A549 (cell line): Measurements from ENCODE around the gene FARP2. TPM values are rescaled to one million over a fixed set of nuclear protein-coding genes. Genes with fewer than 3 reads are reported as not detected.
A peak's percentile ranks its signal among the peaks of the same experiment; 100 is the strongest.

Experiments used
- ATAC-seq, 2 experiments: fragments of 200-7000 bp in 1 of 2; fragments of >200 bp in 1 of 2; cut with Nextera tagmentation in 1 of 2; cut with Tn5 transposase in 1 of 2; 3 replicates each; pipeline versions ENCODE4 v1.8.0 to v1.9.1; 2018 to 2020; ENCODE audit warnings: mild to moderate bottlenecking in 1 of 2, moderate library complexity in 1 of 2
- CTCF ChIA-PET: fragments of 300-600 bp; sonication (Branson Sonifier 250); formaldehyde crosslinking; extraction: SDS; loops from one replicate; lab custom pipeline; 2021; ENCODE audit warnings: antibody characterized with exemption, inconsistent platforms; lab: Yijun Ruan, JAX
- POLR2A ChIA-PET: fragments of 350-600 bp; formaldehyde crosslinking; extraction: SDS; loops from one replicate; lab custom pipeline; 2021; ENCODE audit warnings: antibody characterized with exemption, inconsistent platforms; lab: Yijun Ruan, JAX
- DNase-seq, 2 experiments: peaks; one replicate each; pipeline versions ENCODE4 v3.0.0 to v3.0.0-alpha.2; 2011 to 2016; ENCODE audit warnings: low read depth in 1 of 2, low spot score in 1 of 2
- FAIRE-seq: peaks from 2 replicates; lab custom pipeline; 2011; peaks lifted over from hg19 to GRCh38; lab: Jason Lieb, UNC
- H3K27ac ChIP-seq, 2 experiments: fragments of >200 bp; sonication (Bioruptor Twin); formaldehyde crosslinking; 3 replicates each; pipeline ENCODE4 v1.5.1; 2016 to 2017
- H3K4me1 ChIP-seq: fragments of >200 bp; sonication (Bioruptor Twin); formaldehyde crosslinking; 3 replicates; pipeline ENCODE4 v1.6.1; 2016
- H3K4me2 ChIP-seq: fragments of >200 bp; sonication (Bioruptor Twin); formaldehyde crosslinking; 3 replicates; pipeline ENCODE4 v1.6.1; 2016
- H3K4me3 ChIP-seq: fragments of >200 bp; sonication (Bioruptor Twin); formaldehyde crosslinking; 3 replicates; pipeline ENCODE4 v1.5.1; 2016
- H3K9me3 ChIP-seq: fragments of >200 bp; sonication (Bioruptor Twin); formaldehyde crosslinking; 3 replicates; pipeline ENCODE4 v1.6.1; 2016
- BHLHE40 ChIP-seq: IDR thresholded peaks from 2 replicates; pipeline ENCODE4 v1.6.1; 2012; ENCODE audit warnings: low read depth, low read length, inconsistent platforms
- CBX2 ChIP-seq: fragments of 200-600 bp; sonication (generic); IDR thresholded peaks from 2 replicates; pipeline ENCODE4 v1.6.1; 2016; ENCODE audit warnings: low read depth, mild to moderate bottlenecking, borderline replicate concordance
- CHD2 ChIP-seq: fragments of 150-350 bp; IDR thresholded peaks from 2 replicates; pipeline ENCODE4 v1.6.1; 2014; ENCODE audit warnings: low read length; ENCODE audit not compliant: partially characterized antibody
- CHD4 ChIP-seq: fragments of 200-600 bp; sonication (generic); IDR thresholded peaks from 2 replicates; pipeline ENCODE4 v1.6.1; 2016; ENCODE audit warnings: antibody characterized with exemption, mild to moderate bottlenecking, borderline replicate concordance
- EHMT2 ChIP-seq: fragments of 200-600 bp; sonication (generic); IDR thresholded peaks from 2 replicates; pipeline ENCODE4 v1.6.1; 2016; ENCODE audit warnings: antibody characterized with exemption, low read depth, mild to moderate bottlenecking, moderate library complexity
- EP300 ChIP-seq, 2 experiments: fragments of >200 bp; sonication (Bioruptor Twin); formaldehyde crosslinking; IDR thresholded peaks; 2 replicates in 1 of 2; 3 replicates in 1 of 2; pipeline ENCODE4 v1.6.1; 2016 to 2017
- ESRRA ChIP-seq: fragments of 150-350 bp; IDR thresholded peaks from 2 replicates; pipeline ENCODE4 v1.6.1; 2014; ENCODE audit warnings: mild to moderate bottlenecking, low read length, borderline replicate concordance
- FOSL2 ChIP-seq, 2 experiments: fragments of 450-650 bp in 1 of 2; fragments of >200 bp in 1 of 2; sonication (Bioruptor Twin) in 1 of 2; formaldehyde crosslinking; IDR thresholded peaks; 2 replicates each; pipeline versions ENCODE4 v1.5.0 to v1.6.1; 2016 to 2020; ENCODE audit warnings: mild to moderate bottlenecking in 1 of 2, moderate library complexity in 1 of 2
- GATA3 ChIP-seq: IDR thresholded peaks from 2 replicates; pipeline ENCODE4 v1.6.1; 2012; ENCODE audit warnings: borderline replicate concordance
- HDAC2 ChIP-seq: fragments of 200-600 bp; sonication (generic); IDR thresholded peaks from 2 replicates; pipeline ENCODE4 v1.6.1; 2016
- HOXA7 ChIP-seq: fragments of 250-450 bp; sonication (Bioruptor Pico); IDR thresholded peaks from 2 replicates; pipeline ENCODE4 v1.5.0; 2020; ENCODE audit warnings: mild to moderate bottlenecking, moderate library complexity
- HOXB13 ChIP-seq: fragments of 250-450 bp; sonication (Bioruptor Pico); IDR thresholded peaks from 2 replicates; pipeline ENCODE4 v1.5.0; 2020; ENCODE audit warnings: low read depth, mild to moderate bottlenecking, moderate library complexity
- KDM1A ChIP-seq: fragments of 200-600 bp; sonication (generic); IDR thresholded peaks from 2 replicates; pipeline ENCODE4 v1.6.1; 2016; ENCODE audit warnings: low read depth, mild to moderate bottlenecking
- MAFK ChIP-seq: fragments of 450-650 bp; IDR thresholded peaks from 2 replicates; pipeline ENCODE4 v1.6.1; 2014; ENCODE audit not compliant: partially characterized antibody
- NFE2L2 ChIP-seq: fragments of 150-350 bp; conservative IDR thresholded peaks from 2 replicates; pipeline ENCODE4 v1.6.1; 2014; ENCODE audit warnings: low read length
- RCOR1 ChIP-seq: fragments of 150-350 bp; IDR thresholded peaks from 2 replicates; pipeline ENCODE4 v1.6.1; 2014; ENCODE audit warnings: antibody characterized with exemption, low read length, low read depth
- RNF2 ChIP-seq: fragments of 200-600 bp; sonication (generic); IDR thresholded peaks from 2 replicates; pipeline ENCODE4 v1.6.1; 2016; ENCODE audit warnings: low read depth, mild to moderate bottlenecking, antibody characterized with exemption, moderate library complexity, borderline replicate concordance
- ZNF302 ChIP-seq: fragments of 250-450 bp; sonication (Bioruptor Pico); IDR thresholded peaks from 2 replicates; pipeline ENCODE4 v1.9.0; 2021; ENCODE audit warnings: inconsistent platforms, mild to moderate bottlenecking, moderate library complexity
- WGBS: methylation state at CpG from one replicate; pipeline ENCODE4 v1.1.6; 2017; ENCODE audit errors: missing lambda C conversion rate; 5-methylcytosine and 5-hydroxymethylcytosine counted together
- polyA plus RNA-seq, 4 experiments: library from polyadenylated mRNA; depleted of rRNA in 3 of 4; stranded (reverse); fragments of >200 nt; fragmentation: RNase III in 1 of 4; extraction: RNeasy Plus Mini Kit Qiagen cat#74134 plus additional on column Dnase treatment in 1 of 4; gene quantifications; 2 replicates in 3 of 4; 3 replicates in 1 of 4; pipeline ENCODE4 v1.2.3, GENCODE V29; 2011 to 2017
- TF ChIP-seq, protein P1 (sequence below): fragments of 250-450 bp; sonication (Bioruptor Pico); IDR thresholded peaks from 2 replicates; pipeline ENCODE4 v1.5.0; 2021; ENCODE audit warnings: mild to moderate bottlenecking, moderate library complexity, borderline replicate concordance
- TF ChIP-seq, protein P2 (sequence below): fragments of >200 bp; sonication (Bioruptor Twin); formaldehyde crosslinking; IDR thresholded peaks from 2 replicates; pipeline ENCODE4 v1.6.1; 2016
- TF ChIP-seq, protein P3 (sequence below): fragments of >200 bp; sonication (Bioruptor Twin); formaldehyde crosslinking; IDR thresholded peaks from 3 replicates; pipeline ENCODE4 v1.5.1; 2016
- TF ChIP-seq, protein P4 (sequence below): fragments of 250-450 bp; sonication (Bioruptor Pico); IDR thresholded peaks from 2 replicates; pipeline ENCODE4 v1.5.0; 2020; ENCODE audit warnings: low read depth, mild to moderate bottlenecking, moderate library complexity
- TF ChIP-seq, protein P5 (sequence below): fragments of 450-650 bp; IDR thresholded peaks from 2 replicates; pipeline ENCODE4 v1.6.1; 2014; ENCODE audit warnings: antibody characterized with exemption
- TF ChIP-seq, protein P6 (sequence below): fragments of 200-600 bp; sonication (generic); IDR thresholded peaks from 2 replicates; pipeline ENCODE4 v1.6.1; 2016; ENCODE audit warnings: antibody characterized with exemption, mild to moderate bottlenecking, moderate library complexity

Gene FARP2
- polyA plus RNA-seq, 2 of the 4 experiments (the other 2 are of a cell fraction) = 17.0 to 29.1 TPM

DNA sequence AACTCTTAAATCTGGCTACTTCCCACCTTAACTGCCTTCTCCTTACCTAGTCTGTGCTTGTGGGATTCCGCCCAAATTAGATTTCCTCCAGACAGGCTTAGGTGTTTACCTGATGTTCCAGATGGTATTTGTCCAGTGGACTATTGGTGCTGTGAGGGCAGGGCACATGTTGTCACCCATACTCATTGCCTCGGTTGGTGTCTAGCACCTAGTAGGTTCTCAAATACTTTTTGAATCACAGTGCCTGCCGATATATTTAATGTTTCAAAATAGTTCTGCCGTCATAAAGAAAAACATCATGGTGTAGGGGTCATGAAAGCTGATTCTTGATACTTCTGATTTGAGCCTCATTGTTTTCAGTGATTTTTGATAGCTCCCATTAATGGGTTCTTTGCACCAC, 39.3 kb upstream of the FARP2 start:
- Histone ChIP-seq H3K4me2 (peak overlapping the region; percentile 97), H3K4me1 (peaks cover 68% of the 10 kb centered on the region), H3K9me3 (no peaks in the 10 kb centered on the region), H3K27ac (peak overlapping the region; percentile 99 to 100), H3K4me3 (peak overlapping the region; percentile 76)
- ChIA-PET POLR2A (interaction anchor here (0.6 to 1.9 kb wide), 3 partner anchors 8 to 39 kb away, joined by 3 to 5 read pairs (median 4); partner anchors contain the start of gene FARP2), CTCF (interaction anchor here (0.7 to 0.8 kb wide), 2 partner anchors 17 to 33 kb away, joined by 4 read pairs; no protein-coding TSS in a partner anchor)
- FAIRE-seq = no peak
- 5% methylated on average over 4 of the region's 4 CpGs for WGBS
- TF ChIP-seq, protein P1, sequence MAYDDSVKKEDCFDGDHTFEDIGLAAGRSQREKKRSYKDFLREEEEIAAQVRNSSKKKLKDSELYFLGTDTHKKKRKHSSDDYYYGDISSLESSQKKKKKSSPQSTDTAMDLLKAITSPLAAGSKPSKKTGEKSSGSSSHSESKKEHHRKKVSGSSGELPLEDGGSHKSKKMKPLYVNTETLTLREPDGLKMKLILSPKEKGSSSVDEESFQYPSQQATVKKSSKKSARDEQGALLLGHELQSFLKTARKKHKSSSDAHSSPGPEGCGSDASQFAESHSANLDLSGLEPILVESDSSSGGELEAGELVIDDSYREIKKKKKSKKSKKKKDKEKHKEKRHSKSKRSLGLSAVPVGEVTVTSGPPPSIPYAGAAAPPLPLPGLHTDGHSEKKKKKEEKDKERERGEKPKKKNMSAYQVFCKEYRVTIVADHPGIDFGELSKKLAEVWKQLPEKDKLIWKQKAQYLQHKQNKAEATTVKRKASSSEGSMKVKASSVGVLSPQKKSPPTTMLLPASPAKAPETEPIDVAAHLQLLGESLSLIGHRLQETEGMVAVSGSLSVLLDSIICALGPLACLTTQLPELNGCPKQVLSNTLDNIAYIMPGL (CRISPR knock-in tag) = no peak
- TF ChIP-seq, protein P2, sequence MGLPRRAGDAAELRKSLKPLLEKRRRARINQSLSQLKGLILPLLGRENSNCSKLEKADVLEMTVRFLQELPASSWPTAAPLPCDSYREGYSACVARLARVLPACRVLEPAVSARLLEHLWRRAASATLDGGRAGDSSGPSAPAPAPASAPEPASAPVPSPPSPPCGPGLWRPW = no peak
- no peak for TF ChIP-seq EP300 (IDR thresholded peaks at IDR 0.05)
- TF ChIP-seq, protein P3, sequence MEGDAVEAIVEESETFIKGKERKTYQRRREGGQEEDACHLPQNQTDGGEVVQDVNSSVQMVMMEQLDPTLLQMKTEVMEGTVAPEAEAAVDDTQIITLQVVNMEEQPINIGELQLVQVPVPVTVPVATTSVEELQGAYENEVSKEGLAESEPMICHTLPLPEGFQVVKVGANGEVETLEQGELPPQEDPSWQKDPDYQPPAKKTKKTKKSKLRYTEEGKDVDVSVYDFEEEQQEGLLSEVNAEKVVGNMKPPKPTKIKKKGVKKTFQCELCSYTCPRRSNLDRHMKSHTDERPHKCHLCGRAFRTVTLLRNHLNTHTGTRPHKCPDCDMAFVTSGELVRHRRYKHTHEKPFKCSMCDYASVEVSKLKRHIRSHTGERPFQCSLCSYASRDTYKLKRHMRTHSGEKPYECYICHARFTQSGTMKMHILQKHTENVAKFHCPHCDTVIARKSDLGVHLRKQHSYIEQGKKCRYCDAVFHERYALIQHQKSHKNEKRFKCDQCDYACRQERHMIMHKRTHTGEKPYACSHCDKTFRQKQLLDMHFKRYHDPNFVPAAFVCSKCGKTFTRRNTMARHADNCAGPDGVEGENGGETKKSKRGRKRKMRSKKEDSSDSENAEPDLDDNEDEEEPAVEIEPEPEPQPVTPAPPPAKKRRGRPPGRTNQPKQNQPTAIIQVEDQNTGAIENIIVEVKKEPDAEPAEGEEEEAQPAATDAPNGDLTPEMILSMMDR = no peak
- TF ChIP-seq EHMT2 = no peak
- TF ChIP-seq, protein P4, sequence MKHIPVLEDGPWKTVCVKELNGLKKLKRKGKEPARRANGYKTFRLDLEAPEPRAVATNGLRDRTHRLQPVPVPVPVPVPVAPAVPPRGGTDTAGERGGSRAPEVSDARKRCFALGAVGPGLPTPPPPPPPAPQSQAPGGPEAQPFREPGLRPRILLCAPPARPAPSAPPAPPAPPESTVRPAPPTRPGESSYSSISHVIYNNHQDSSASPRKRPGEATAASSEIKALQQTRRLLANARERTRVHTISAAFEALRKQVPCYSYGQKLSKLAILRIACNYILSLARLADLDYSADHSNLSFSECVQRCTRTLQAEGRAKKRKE (CRISPR knock-in tag) = no peak
- TF ChIP-seq, protein P5, sequence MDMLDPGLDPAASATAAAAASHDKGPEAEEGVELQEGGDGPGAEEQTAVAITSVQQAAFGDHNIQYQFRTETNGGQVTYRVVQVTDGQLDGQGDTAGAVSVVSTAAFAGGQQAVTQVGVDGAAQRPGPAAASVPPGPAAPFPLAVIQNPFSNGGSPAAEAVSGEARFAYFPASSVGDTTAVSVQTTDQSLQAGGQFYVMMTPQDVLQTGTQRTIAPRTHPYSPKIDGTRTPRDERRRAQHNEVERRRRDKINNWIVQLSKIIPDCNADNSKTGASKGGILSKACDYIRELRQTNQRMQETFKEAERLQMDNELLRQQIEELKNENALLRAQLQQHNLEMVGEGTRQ = no peak
- no peak for TF ChIP-seq FOSL2 (IDR thresholded peaks at IDR 0.05)
- TF ChIP-seq FOSL2 (CRISPR knock-in tag; IDR thresholded peaks at IDR 0.05) = no peak
- TF ChIP-seq MAFK = no peak
- TF ChIP-seq HDAC2 = no peak
- TF ChIP-seq CHD2 = no peak
- TF ChIP-seq HOXA7 (CRISPR knock-in tag) = no peak
- no peak for DNase-seq
- no peak for ATAC-seq

DNA sequence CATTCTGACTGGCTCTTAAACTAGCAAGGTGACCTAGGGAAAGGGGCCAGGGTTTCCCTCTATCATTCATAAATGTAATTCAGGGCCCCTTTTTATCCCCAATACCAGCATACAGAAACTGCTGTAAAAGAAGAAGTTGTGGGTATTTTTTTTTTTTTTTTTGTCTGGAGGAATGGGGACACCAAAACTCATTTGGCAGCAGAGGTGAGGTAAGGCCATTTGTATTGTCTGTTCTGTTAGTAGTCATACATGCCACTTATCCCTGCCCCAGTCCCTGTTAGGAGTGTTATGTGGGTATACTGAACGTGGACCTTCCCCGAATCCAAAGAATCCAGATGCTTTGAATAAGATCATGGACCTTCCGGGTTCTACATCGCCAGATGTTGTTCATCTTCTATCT, 38.7 kb upstream of the FARP2 start:
- POLR2A ChIA-PET = no interaction called here
- no peak for ATAC-seq
- Histone ChIP-seq H3K4me3 (peak overlapping the region; percentile 76), H3K4me2 (peak overlapping the region; percentile 97), H3K9me3 (no peaks in the 10 kb centered on the region), H3K27ac (peak overlapping the region; percentile 99 to 100), H3K4me1 (peaks cover 65% of the 10 kb centered on the region)
- no peak for FAIRE-seq
- 44% methylated on average over 4 of the region's 4 CpGs for WGBS
- CTCF ChIA-PET = interaction anchor here (2.1 kb wide), 1 partner anchor 15 kb away, joined by 9 read pairs; no protein-coding TSS in a partner anchor
- no peak for DNase-seq
- TF ChIP-seq ZNF302 (CRISPR knock-in tag) (no peak), FOSL2 (IDR thresholded peaks at IDR 0.05) (no peak), FOSL2 (CRISPR knock-in tag; IDR thresholded peaks at IDR 0.05) (no peak), ESRRA (no peak), CHD4 (no peak), RNF2 (no peak), NFE2L2 (no peak), EHMT2 (no peak), RCOR1 (no peak), GATA3 (no peak), BHLHE40 (no peak), KDM1A (no peak), HOXB13 (CRISPR knock-in tag) (no peak), CBX2 (no peak)
- TF ChIP-seq, protein P5 = no peak
- TF ChIP-seq, protein P6, sequence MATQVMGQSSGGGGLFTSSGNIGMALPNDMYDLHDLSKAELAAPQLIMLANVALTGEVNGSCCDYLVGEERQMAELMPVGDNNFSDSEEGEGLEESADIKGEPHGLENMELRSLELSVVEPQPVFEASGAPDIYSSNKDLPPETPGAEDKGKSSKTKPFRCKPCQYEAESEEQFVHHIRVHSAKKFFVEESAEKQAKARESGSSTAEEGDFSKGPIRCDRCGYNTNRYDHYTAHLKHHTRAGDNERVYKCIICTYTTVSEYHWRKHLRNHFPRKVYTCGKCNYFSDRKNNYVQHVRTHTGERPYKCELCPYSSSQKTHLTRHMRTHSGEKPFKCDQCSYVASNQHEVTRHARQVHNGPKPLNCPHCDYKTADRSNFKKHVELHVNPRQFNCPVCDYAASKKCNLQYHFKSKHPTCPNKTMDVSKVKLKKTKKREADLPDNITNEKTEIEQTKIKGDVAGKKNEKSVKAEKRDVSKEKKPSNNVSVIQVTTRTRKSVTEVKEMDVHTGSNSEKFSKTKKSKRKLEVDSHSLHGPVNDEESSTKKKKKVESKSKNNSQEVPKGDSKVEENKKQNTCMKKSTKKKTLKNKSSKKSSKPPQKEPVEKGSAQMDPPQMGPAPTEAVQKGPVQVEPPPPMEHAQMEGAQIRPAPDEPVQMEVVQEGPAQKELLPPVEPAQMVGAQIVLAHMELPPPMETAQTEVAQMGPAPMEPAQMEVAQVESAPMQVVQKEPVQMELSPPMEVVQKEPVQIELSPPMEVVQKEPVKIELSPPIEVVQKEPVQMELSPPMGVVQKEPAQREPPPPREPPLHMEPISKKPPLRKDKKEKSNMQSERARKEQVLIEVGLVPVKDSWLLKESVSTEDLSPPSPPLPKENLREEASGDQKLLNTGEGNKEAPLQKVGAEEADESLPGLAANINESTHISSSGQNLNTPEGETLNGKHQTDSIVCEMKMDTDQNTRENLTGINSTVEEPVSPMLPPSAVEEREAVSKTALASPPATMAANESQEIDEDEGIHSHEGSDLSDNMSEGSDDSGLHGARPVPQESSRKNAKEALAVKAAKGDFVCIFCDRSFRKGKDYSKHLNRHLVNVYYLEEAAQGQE = no peak
- TF ChIP-seq, protein P4 (CRISPR knock-in tag) = no peak
